Endometrial microvascular endothelial cells (primary cell): ENCODE results near the gene SLIT3. TPM values are rescaled to one million over a fixed set of nuclear protein-coding genes. Genes with fewer than 3 reads are reported as not detected.

Experiments used
- in situ Hi-C: cut with HindIII; loops from 2 replicates; pipeline ENCODE4 v1.10.0; 2017; ENCODE audit warnings: low sequenced_read_pairs, low pct_unique_long_range_greater_than_20kb; ENCODE audit errors: inconsistent ontology term
- total RNA-seq: library from RNA; depleted of rRNA; stranded (reverse); fragments of >200 nt; gene quantifications from one replicate; pipeline ENCODE4 v1.2.3, GENCODE V29; 2015; ENCODE audit errors: inconsistent ontology term

SLIT3 gene
- total RNA-seq, 1 donor from 2014 or later: under 0.01 TPM

GRCh38 chr5:169100735-169101075 lies 200.2 kb downstream of the SLIT3 start:
- in situ Hi-C loops: no loop called here

GRCh38 chr5:169099801-169100734 lies 200.9 kb downstream of the SLIT3 start:
- in situ Hi-C loops: no loop called here

GRCh38 chr5:169098331-169099121 lies 202.4 kb downstream of the SLIT3 start:
- in situ Hi-C loops: no loop called here

DNA sequence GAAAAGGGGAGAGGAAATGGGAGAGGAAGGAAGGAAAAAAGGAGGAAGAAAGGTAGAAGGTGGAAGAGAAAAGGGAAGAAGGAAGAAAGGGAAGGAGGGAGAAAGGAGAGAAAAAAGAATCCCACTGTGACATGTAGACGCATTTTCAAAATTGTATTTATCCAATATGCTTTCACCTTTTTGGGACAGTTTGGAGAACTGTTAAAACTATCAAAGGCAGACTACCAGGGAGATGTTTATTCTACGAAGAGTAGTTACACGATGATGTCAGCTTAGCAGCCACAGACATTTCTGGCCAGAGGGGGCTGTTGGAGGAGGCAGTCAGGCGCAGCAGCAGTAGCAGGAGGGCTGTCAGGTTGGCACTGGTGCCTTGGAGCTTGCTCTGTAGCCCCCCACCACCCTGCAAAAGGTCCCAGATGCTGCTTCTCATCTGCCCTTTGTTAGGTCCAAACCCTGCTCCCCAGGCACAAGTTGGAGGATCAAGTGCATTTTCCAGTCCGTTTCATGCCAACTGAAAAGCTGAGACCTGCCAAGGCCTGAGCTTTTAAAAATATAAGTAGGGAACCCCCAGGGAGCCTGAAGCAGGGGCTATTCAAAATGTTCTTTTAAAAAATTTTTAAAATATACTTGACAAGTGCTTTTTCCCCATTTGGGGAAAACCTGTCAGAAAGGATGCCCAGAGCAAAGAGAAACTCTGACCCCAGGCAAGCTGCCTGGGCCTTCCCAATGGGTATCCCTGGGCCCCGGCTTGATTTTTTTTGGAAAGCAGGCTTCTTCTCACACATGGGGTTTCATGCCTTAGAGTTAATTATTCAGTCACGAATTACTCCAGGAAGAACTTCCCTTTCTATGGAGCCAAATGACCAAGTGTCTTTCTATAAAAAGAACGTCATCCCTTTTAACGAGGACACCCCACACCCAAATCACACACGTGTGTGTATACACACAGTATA lies 203.3 kb downstream of the SLIT3 start:
- in situ Hi-C loops: no loop called here

- in situ Hi-C loops: no loop called here
These were observed 205.0 kb downstream of the SLIT3 start for GRCh38 chr5:169095976-169096375.

DNA sequence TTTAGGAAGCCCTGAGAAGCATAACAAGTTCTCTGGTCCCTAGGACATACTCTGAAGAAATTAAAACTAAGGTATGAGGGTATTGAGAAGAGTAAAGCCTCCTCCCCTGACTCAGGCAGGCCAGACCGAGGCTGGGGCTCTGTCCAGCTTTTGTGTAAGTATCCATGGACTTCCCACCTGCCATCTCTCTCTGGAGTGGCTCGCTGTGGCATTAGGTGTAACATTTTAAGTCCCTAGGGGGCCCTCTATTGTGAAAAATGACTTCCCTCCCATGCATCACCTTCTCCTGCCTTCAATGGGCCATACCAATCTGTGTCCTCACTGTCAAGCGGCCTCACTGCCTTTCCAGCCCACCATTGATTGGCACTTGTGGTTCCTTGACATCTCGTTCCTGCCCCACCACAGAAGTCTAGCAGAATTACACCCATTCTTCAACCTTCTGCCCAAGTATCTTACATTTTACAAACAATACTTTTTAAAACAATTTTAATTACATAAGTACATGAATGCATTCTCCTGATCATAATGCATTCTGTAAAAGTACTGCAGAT lies 205.5 kb downstream of the SLIT3 start:
- in situ Hi-C loops: no loop called here

DNA sequence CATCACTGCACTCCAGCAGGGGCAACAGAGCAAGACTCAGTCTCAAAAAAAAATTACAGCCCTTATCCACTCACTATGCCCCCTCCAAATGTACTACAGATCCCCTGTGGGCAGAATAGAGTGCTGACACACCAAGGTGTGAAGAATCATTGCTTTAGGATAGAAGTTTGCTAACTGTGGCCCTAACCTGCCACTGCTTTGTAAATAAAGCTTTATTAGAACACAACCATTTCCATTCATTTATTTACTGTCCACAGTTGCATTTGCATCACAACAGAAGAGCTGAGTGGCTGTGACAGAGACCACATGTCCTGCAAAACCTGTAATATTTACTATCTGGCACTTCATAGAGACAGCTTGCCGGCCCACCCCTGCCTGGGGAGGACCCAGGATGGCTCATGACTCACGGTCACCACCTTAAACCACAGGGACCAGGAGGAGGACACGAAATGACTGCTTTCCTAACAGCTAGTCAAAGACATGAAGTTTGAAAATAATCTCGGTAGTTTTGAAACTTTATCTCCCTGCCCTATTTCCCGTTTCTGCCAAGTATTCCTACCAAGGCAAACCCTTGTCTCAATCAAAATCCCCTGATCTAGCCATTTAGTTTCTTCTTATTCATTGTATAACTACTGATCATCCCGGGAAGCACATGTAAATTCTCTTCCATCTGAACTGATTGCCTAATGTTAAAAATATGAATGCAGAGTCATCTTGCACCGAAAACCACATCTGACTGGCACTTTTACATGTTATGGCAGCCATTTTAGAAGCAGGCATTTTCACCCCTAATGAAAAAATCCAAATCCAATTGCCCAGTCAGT lies 206.1 kb downstream of the SLIT3 start:
- in situ Hi-C loops: no loop called here

- in situ Hi-C loops: no loop called here
These were observed 209.5 kb downstream of the SLIT3 start for GRCh38 chr5:169091396-169091980.

- in situ Hi-C loops: no loop called here
These were observed 211.6 kb downstream of the SLIT3 start for GRCh38 chr5:169089343-169089742.

DNA sequence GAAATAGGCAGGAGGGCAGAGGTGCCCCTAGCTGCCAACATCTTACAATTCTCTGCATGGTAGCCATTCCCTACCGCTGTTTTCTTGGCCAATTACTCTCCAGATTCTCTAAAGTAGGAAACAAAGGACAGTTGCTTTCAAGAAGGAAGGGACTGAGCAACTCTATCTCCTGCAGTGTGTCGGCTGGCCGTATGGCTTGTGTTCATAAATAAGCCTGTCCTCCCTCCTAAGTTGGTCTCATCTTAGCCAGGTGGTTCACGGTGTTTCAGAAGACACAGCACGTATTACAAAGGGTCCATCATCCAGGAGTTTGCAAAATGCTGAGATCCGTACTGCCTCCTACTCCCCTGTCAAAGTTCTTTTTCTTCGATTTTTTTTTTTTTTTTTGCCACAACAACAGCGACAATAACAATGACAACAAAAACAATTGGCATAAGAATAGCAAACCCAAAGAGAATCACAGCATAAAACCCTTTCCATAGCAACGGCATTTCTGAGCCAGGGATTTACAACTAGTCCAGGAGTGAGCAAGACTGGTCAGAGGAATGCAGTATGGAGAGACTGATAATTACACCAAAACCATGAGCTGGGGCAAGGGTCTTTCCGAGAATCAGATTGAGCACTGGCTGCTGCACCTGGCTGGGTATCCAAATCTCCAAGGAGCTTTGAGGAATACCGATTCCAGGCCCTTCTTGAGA lies 212.8 kb downstream of the SLIT3 start:
- in situ Hi-C loops: no loop called here

- in situ Hi-C loops: no loop called here
These were observed 215.3 kb downstream of the SLIT3 start for GRCh38 chr5:169085636-169086035.

DNA sequence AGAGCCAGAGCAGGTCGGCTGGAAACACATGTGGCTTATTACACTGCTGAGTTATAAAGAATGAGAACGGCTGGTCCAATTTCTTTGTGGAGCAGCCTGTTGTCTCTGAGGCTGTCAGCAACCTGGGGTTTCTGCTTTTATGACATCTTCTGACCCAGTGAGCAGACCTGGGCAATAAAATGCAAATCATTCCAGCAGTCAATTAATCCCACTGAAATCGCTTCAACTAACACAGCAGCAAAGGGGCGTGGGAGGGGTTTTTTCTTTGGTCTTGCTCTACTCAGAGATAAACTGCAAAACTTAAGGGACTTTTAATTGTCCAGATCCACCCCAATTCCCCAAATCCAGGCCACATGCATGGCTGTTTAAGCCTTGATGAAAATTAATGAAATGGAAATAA lies 215.7 kb downstream of the SLIT3 start:
- in situ Hi-C loops: no loop called here

- in situ Hi-C loops: no loop called here
These were observed 216.2 kb downstream of the SLIT3 start for GRCh38 chr5:169084775-169085174.

- in situ Hi-C loops: no loop called here
These were observed 217.4 kb downstream of the SLIT3 start for GRCh38 chr5:169083394-169084018.

- in situ Hi-C loops: no loop called here
These were observed 219.8 kb downstream of the SLIT3 start for GRCh38 chr5:169081000-169081724.

DNA sequence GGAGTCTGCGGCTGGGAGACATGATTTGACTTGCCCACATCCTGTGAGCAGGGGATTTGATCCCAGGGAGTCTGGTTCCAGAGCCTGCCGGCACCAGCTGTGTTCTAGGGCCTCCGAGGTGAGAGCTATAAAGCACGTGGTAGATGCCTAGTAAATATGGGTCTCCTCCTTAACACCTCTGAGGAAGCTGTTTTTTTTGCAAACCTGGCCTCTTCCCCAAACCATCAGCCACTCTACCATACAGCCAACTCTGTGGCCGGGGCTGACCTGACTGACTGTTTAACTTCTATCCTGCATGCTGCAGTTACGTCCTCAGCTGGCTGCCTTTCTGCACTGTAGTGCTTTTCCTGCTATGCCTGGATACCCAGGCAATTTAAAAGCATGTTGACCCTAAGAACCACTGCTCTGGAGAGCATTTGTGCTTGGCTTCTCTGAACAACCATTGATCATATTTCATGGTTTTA lies 220.5 kb downstream of the SLIT3 start:
- in situ Hi-C loops: no loop called here
